ENCODE measurements around the gene MICAL3. TPM values are rescaled to one million over a fixed set of nuclear protein-coding genes. Genes with fewer than 3 reads are reported as not detected.

Gene MICAL3
- total and polyA plus RNA-seq, 9 of the 15 experiments (the other 6 are each of a cell fraction or from before 2014, with no cell fraction given) = 0.53 to 32.1 (median 12.3) TPM

DNA sequence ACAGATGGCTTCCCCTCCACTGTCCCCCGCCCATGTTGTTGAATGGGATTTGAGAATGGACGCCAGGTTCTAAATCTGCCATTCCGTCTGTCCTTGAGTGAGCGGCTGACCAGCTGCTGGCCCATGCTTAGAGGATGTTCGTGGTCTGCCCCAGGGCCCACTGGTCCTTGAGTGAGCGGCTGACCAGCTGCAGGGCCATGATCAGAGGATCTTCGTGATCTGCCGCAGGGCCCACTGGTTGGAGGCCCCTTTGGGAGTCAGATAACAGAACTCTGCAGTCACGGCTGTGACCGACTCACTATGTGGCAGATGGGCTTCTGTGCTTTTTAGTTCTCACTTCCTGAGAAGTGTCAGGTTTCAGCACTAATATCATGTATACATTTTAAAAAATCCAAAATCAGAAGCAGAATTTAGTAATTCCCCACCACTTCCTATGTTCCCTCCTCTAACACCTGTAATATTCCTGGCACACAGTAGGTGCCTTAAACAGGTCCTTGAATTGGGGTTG lies 54.1 kb downstream of the MICAL3 start (continued):
- TF ChIP-seq, protein P1, sequence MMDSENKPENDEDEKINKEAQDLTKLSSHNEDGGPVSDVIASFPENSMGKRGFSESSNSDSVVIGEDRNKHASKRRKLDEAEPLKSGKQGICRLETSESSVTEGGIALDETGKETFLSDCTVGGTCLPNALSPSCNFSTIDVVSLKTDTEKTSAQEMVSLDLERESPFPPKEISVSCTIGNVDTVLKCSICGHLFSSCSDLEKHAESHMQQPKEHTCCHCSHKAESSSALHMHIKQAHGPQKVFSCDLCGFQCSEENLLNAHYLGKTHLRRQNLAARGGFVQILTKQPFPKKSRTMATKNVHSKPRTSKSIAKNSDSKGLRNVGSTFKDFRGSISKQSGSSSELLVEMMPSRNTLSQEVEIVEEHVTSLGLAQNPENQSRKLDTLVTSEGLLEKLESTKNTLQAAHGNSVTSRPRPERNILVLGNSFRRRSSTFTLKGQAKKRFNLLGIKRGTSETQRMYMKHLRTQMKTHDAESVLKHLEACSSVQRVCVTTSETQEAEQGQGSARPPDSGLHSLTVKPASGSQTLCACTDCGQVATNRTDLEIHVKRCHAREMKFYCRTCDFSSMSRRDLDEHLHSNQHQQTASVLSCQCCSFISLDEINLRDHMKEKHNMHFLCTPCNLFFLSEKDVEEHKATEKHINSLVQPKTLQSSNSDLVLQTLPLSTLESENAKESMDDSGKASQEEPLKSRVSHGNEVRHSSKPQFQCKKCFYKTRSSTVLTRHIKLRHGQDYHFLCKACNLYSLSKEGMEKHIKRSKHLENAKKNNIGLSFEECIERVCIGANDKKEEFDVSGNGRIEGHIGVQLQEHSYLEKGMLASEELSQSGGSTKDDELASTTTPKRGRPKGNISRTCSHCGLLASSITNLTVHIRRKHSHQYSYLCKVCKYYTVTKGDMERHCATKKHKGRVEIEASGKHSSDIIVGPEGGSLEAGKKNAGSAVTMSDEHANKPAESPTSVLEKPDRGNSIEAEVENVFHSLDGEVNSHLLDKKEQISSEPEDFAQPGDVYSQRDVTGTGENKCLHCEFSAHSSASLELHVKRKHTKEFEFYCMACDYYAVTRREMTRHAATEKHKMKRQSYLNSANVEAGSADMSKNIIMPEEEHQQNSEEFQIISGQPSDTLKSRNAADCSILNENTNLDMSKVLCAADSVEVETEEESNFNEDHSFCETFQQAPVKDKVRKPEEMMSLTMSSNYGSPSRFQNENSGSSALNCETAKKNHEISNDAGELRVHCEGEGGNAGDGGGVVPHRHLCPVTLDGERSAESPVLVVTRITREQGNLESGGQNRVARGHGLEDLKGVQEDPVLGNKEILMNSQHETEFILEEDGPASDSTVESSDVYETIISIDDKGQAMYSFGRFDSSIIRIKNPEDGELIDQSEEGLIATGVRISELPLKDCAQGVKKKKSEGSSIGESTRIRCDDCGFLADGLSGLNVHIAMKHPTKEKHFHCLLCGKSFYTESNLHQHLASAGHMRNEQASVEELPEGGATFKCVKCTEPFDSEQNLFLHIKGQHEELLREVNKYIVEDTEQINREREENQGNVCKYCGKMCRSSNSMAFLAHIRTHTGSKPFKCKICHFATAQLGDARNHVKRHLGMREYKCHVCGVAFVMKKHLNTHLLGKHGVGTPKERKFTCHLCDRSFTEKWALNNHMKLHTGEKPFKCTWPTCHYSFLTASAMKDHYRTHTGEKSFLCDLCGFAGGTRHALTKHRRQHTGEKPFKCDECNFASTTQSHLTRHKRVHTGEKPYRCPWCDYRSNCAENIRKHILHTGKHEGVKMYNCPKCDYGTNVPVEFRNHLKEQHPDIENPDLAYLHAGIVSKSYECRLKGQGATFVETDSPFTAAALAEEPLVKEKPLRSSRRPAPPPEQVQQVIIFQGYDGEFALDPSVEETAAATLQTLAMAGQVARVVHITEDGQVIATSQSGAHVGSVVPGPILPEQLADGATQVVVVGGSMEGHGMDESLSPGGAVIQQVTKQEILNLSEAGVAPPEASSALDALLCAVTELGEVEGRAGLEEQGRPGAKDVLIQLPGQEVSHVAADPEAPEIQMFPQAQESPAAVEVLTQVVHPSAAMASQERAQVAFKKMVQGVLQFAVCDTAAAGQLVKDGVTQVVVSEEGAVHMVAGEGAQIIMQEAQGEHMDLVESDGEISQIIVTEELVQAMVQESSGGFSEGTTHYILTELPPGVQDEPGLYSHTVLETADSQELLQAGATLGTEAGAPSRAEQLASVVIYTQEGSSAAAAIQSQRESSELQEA (IDR thresholded peaks at IDR 0.05; ENCODE audit: low read depth) = no peak
- TF ChIP-seq NFE2 (IDR thresholded peaks at IDR 0.05; ENCODE audit: low read depth) = 0 out of 2 replicates have a peak, but pooled peaks have one; percentile 21
- TF ChIP-seq HDGF (IDR thresholded peaks at IDR 0.05) = no peak
- no peak for TF ChIP-seq NRF1 (conservative IDR thresholded peaks at IDR 0.05 in 1 of 2, IDR thresholded peaks at IDR 0.05 in 1 of 2)
- no peak for TF ChIP-seq ZSCAN32 (CRISPR knock-in tag; IDR thresholded peaks at IDR 0.05)
- peak; percentile 45; the same call in 1 of the 2 replicates for TF ChIP-seq SMARCA4 (IDR thresholded peaks at IDR 0.05)
- TF ChIP-seq ERF (CRISPR knock-in tag; IDR thresholded peaks at IDR 0.05) = 0 out of 2 replicates have a peak, but pooled peaks have one; percentile 59
- no peak for TF ChIP-seq MTF1 (CRISPR knock-in tag; IDR thresholded peaks at IDR 0.05; ENCODE audit: borderline replicate concordance)
- TF ChIP-seq CBFA2T3 (IDR thresholded peaks at IDR 0.05) = peak; percentile 81
- TF ChIP-seq SP1 (CRISPR knock-in tag; IDR thresholded peaks at IDR 0.05) = no peak
- TF ChIP-seq, protein P2, sequence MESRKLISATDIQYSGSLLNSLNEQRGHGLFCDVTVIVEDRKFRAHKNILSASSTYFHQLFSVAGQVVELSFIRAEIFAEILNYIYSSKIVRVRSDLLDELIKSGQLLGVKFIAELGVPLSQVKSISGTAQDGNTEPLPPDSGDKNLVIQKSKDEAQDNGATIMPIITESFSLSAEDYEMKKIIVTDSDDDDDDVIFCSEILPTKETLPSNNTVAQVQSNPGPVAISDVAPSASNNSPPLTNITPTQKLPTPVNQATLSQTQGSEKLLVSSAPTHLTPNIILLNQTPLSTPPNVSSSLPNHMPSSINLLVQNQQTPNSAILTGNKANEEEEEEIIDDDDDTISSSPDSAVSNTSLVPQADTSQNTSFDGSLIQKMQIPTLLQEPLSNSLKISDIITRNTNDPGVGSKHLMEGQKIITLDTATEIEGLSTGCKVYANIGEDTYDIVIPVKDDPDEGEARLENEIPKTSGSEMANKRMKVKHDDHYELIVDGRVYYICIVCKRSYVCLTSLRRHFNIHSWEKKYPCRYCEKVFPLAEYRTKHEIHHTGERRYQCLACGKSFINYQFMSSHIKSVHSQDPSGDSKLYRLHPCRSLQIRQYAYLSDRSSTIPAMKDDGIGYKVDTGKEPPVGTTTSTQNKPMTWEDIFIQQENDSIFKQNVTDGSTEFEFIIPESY (CRISPR knock-in tag; IDR thresholded peaks at IDR 0.05) = 0 out of 2 replicates have a peak, but pooled peaks have one; percentile 42
- TF ChIP-seq ZNF253 (CRISPR knock-in tag; conservative IDR thresholded peaks at IDR 0.05) = no peak
- no peak for TF ChIP-seq ZNF184 (CRISPR knock-in tag; IDR thresholded peaks at IDR 0.05)
- TF ChIP-seq KLF16 (IDR thresholded peaks at IDR 0.05) = no peak
- TF ChIP-seq U2AF1 (optimal IDR thresholded peaks at IDR 0.05; ENCODE audit: low read depth, low read length) = no peak
- no peak for TF ChIP-seq MTA1 (IDR thresholded peaks at IDR 0.05; ENCODE audit: borderline replicate concordance)
- TF ChIP-seq NBN (IDR thresholded peaks at IDR 0.05; ENCODE audit: low read depth) = no peak
- TF ChIP-seq, protein P3, sequence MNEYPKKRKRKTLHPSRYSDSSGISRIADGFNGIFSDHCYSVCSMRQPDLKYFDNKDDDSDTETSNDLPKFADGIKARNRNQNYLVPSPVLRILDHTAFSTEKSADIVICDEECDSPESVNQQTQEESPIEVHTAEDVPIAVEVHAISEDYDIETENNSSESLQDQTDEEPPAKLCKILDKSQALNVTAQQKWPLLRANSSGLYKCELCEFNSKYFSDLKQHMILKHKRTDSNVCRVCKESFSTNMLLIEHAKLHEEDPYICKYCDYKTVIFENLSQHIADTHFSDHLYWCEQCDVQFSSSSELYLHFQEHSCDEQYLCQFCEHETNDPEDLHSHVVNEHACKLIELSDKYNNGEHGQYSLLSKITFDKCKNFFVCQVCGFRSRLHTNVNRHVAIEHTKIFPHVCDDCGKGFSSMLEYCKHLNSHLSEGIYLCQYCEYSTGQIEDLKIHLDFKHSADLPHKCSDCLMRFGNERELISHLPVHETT (CRISPR knock-in tag; conservative IDR thresholded peaks at IDR 0.05 in 1 of 2, IDR thresholded peaks at IDR 0.05 in 1 of 2) = no peak
- peak; percentile 37; the same call in 1 of the 2 replicates for TF ChIP-seq CXXC5 (CRISPR knock-in tag; IDR thresholded peaks at IDR 0.05)

All from K562 (cell line).